Loucy (cell line): ENCODE measurements around the gene NOM1.

Experiments
- H2AFZ ChIP-seq: fragments of 200-600 bp; sonication (generic); 2 replicates; pipeline ENCODE4 v1.6.0; 2016; ENCODE audit warnings: antibody characterized with exemption, mild to moderate bottlenecking, low read length, moderate library complexity
- H3F3A ChIP-seq: fragments of 200-600 bp; 2 replicates; pipeline ENCODE4 v1.6.0; 2016; ENCODE audit warnings: antibody characterized with exemption, low read depth, mild to moderate bottlenecking
- H3K27me3 ChIP-seq: fragments of 200-600 bp; sonication (generic); 2 replicates; pipeline ENCODE4 v1.6.1; 2014; ENCODE audit warnings: low read length, mild to moderate bottlenecking; ENCODE audit not compliant: insufficient read depth, poor library complexity, severe bottlenecking
- H3K36me3 ChIP-seq: fragments of 200-600 bp; sonication (generic); 2 replicates; pipeline ENCODE4 v1.6.1; 2016; ENCODE audit warnings: low read length; ENCODE audit not compliant: insufficient read depth
- H3K4me1 ChIP-seq: fragments of 200-600 bp; sonication (generic); 2 replicates; pipeline ENCODE4 v1.5.1; 2014; ENCODE audit warnings: low read length, mild to moderate bottlenecking; ENCODE audit not compliant: insufficient read depth, poor library complexity, severe bottlenecking
- H3K4me2 ChIP-seq: fragments of 200-600 bp; sonication (generic); 2 replicates; pipeline ENCODE4 v1.6.0; 2014; ENCODE audit warnings: antibody characterized with exemption, low read length, low read depth, mild to moderate bottlenecking; ENCODE audit not compliant: poor library complexity, severe bottlenecking
- H3K4me3 ChIP-seq: fragments of 200-600 bp; sonication (generic); 2 replicates; pipeline ENCODE4 v1.5.1; 2014; ENCODE audit warnings: low read length, mild to moderate bottlenecking, mixed read lengths; ENCODE audit not compliant: poor library complexity, severe bottlenecking
- H3K79me2 ChIP-seq: fragments of 200-600 bp; sonication (generic); 2 replicates; pipeline ENCODE4 v1.6.1; 2014; ENCODE audit warnings: low read length; ENCODE audit not compliant: insufficient read depth
- H3K9ac ChIP-seq: fragments of 200-600 bp; sonication (generic); 2 replicates; pipeline ENCODE4 v1.6.0; 2014; ENCODE audit warnings: mild to moderate bottlenecking, low read depth, low read length, moderate library complexity; ENCODE audit not compliant: poor library complexity, severe bottlenecking
- H3K9me2 ChIP-seq: fragments of 200-600 bp; sonication (generic); replicated peaks from 2 replicates; pipeline ENCODE4 v1.6.1; 2016; ENCODE audit warnings: low read depth, low read length, mixed read lengths
- H3K9me3 ChIP-seq: fragments of 200-600 bp; sonication (generic); 2 replicates; pipeline ENCODE4 v1.6.1; 2014; ENCODE audit warnings: mild to moderate bottlenecking, antibody characterized with exemption, low read length, low read depth; ENCODE audit not compliant: insufficient read depth
- H4K20me1 ChIP-seq: fragments of 200-600 bp; sonication (generic); 2 replicates; pipeline ENCODE4 v1.6.0; 2014; ENCODE audit warnings: antibody characterized with exemption, low read length, mild to moderate bottlenecking; ENCODE audit not compliant: insufficient read depth, poor library complexity, severe bottlenecking
- EZH2phosphoT487 ChIP-seq: fragments of 200-600 bp; IDR thresholded peaks from 2 replicates; pipeline ENCODE4 v1.6.1; 2018; ENCODE audit warnings: antibody characterized with exemption, mild to moderate bottlenecking, moderate library complexity, borderline replicate concordance
- TF ChIP-seq, protein P1 (sequence below): fragments of 200-600 bp; sonication (generic); conservative IDR thresholded peaks from 2 replicates; pipeline ENCODE4 v1.5.1; 2014; ENCODE audit warnings: mild to moderate bottlenecking, antibody characterized with exemption, low read length

Gene NOM1

GRCh38 chr7:157018997-157019608 is 69.6 kb downstream of the NOM1 start:
- Histone ChIP-seq H3K9ac (no peak overlapping the region), H3K79me2 (no peaks in the 10 kb centered on the region), H2AFZ (no peak overlapping the region), H3K9me3 (no peaks in the 10 kb centered on the region), H3F3A (no peaks in the 10 kb centered on the region), H3K36me3 (no peaks in the 10 kb centered on the region), H3K9me2 (no peaks in the 10 kb centered on the region), H3K4me3 (no peak overlapping the region), H4K20me1 (no peaks in the 10 kb centered on the region), H3K27me3 (no peaks in the 10 kb centered on the region), H3K4me2 (no peak overlapping the region), H3K4me1 (peaks cover 10% of the 10 kb centered on the region)
- TF ChIP-seq, protein P1, sequence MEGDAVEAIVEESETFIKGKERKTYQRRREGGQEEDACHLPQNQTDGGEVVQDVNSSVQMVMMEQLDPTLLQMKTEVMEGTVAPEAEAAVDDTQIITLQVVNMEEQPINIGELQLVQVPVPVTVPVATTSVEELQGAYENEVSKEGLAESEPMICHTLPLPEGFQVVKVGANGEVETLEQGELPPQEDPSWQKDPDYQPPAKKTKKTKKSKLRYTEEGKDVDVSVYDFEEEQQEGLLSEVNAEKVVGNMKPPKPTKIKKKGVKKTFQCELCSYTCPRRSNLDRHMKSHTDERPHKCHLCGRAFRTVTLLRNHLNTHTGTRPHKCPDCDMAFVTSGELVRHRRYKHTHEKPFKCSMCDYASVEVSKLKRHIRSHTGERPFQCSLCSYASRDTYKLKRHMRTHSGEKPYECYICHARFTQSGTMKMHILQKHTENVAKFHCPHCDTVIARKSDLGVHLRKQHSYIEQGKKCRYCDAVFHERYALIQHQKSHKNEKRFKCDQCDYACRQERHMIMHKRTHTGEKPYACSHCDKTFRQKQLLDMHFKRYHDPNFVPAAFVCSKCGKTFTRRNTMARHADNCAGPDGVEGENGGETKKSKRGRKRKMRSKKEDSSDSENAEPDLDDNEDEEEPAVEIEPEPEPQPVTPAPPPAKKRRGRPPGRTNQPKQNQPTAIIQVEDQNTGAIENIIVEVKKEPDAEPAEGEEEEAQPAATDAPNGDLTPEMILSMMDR: no peak
- no peak for TF ChIP-seq EZH2phosphoT487

- Histone ChIP-seq H2AFZ (no peak overlapping the region), H3K4me2 (no peak overlapping the region), H3F3A (no peaks in the 10 kb centered on the region), H3K9me3 (no peaks in the 10 kb centered on the region), H3K4me3 (no peak overlapping the region), H3K79me2 (no peaks in the 10 kb centered on the region), H3K9me2 (no peaks in the 10 kb centered on the region), H3K9ac (no peak overlapping the region), H3K4me1 (peaks cover 10% of the 10 kb centered on the region), H3K36me3 (no peaks in the 10 kb centered on the region), H3K27me3 (no peaks in the 10 kb centered on the region), H4K20me1 (no peaks in the 10 kb centered on the region)
- no peak for TF ChIP-seq EZH2phosphoT487
- TF ChIP-seq, protein P1: no peak
These were observed 70.4 kb downstream of the NOM1 start for GRCh38 chr7:157019718-157020451.

- Histone ChIP-seq H3K79me2 (no peaks in the 10 kb centered on the region), H3K27me3 (no peaks in the 10 kb centered on the region), H3F3A (no peaks in the 10 kb centered on the region), H3K9me2 (no peaks in the 10 kb centered on the region), H3K4me1 (peaks cover 10% of the 10 kb centered on the region), H3K9me3 (no peaks in the 10 kb centered on the region), H2AFZ (no peak overlapping the region), H3K4me3 (no peak overlapping the region), H3K36me3 (no peaks in the 10 kb centered on the region), H3K9ac (no peak overlapping the region), H4K20me1 (no peaks in the 10 kb centered on the region), H3K4me2 (no peak overlapping the region)
- TF ChIP-seq, protein P1: no peak
- TF ChIP-seq EZH2phosphoT487: no peak
These were observed 71.1 kb downstream of the NOM1 start for GRCh38 chr7:157020514-157021070.
